Stomach (tissue), 4 donors: Measurements from ENCODE around the gene BCL6B.

Source experiments
- EP300 ChIP-seq: sonication (generic); formaldehyde crosslinking; IDR thresholded peaks from one replicate; pipeline ENCODE4 v1.6.1; 2017; ENCODE audit warnings: antibody characterized with exemption
- POLR2A ChIP-seq, 4 donors: fragments of 450-650 bp; IDR thresholded peaks; one replicate each; pipeline ENCODE4 v1.6.1; 2016; ENCODE audit warnings: antibody characterized with exemption in 4 of 4, control low read depth in 2 of 4, mild to moderate bottlenecking in 1 of 4, moderate library complexity in 1 of 4
- TF ChIP-seq, protein P1 (sequence below), 7 experiments: fragments of 450-650 bp in 4 of 7; fragments of 200-600 bp in 3 of 7; sonication (generic) in 3 of 7; IDR thresholded peaks; one replicate each; pipeline ENCODE4 v1.5.1; 2016 to 2019; ENCODE audit warnings: antibody characterized with exemption in 7 of 7, control low read depth in 2 of 7, mild to moderate bottlenecking in 1 of 7

DNA sequence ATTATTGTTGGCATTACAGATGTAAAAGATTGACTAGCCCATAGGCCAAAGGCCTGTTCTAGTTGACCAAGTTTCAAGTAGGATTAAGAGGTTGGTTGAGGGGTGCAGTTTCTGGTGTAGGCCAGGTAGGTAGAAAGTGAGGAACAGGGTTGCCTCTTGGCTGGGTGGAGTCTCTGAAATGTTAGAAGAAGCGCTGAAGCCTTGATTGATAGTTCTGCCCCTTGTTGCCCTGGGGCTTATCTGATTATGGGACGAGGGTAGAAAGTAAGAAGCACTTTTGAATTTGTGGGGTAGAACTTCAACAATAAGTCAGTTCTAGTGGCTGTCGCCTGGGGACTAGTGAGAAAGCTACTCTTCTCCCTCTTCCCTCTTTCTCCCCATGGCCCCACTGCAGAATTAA lies 6.2 kb downstream of the BCL6B start:
- TF ChIP-seq POLR2A (IDR thresholded peaks at IDR 0.05) (no peak), EP300 (no peak)
- TF ChIP-seq, protein P1, sequence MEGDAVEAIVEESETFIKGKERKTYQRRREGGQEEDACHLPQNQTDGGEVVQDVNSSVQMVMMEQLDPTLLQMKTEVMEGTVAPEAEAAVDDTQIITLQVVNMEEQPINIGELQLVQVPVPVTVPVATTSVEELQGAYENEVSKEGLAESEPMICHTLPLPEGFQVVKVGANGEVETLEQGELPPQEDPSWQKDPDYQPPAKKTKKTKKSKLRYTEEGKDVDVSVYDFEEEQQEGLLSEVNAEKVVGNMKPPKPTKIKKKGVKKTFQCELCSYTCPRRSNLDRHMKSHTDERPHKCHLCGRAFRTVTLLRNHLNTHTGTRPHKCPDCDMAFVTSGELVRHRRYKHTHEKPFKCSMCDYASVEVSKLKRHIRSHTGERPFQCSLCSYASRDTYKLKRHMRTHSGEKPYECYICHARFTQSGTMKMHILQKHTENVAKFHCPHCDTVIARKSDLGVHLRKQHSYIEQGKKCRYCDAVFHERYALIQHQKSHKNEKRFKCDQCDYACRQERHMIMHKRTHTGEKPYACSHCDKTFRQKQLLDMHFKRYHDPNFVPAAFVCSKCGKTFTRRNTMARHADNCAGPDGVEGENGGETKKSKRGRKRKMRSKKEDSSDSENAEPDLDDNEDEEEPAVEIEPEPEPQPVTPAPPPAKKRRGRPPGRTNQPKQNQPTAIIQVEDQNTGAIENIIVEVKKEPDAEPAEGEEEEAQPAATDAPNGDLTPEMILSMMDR (IDR thresholded peaks at IDR 0.05) = no peak
